OCI-LY3 (cell line): ENCODE data around the gene WWOX.

ENCODE experiments used
- H2AFZ ChIP-seq: fragments of 200-600, 300-600 bp; shearing (Covaris generic); 2 replicates; pipeline ENCODE4 v1.6.0; 2014; ENCODE audit warnings: antibody characterized with exemption, low read depth, low read length
- H3K27ac ChIP-seq: fragments of 200-600, 300-600 bp; sonication (generic); 2 replicates; pipeline ENCODE4 v1.5.1; 2014; ENCODE audit warnings: mild to moderate bottlenecking, low read length, moderate library complexity, mixed read lengths
- H3K27me3 ChIP-seq: fragments of 200-600, 300-600 bp; sonication (generic); 2 replicates; pipeline ENCODE4 v1.6.1; 2014; ENCODE audit warnings: low read depth, low read length, mixed read lengths
- H3K36me3 ChIP-seq: fragments of 200-600, 300-600 bp; sonication (generic); replicated peaks from 2 replicates; pipeline ENCODE3; 2014; ENCODE audit warnings: low read depth, low read length, mixed read lengths
- H3K4me1 ChIP-seq: fragments of 300-600, 200-600 bp; sonication (generic); 2 replicates; pipeline ENCODE4 v1.6.1; 2014; ENCODE audit warnings: low read length, mixed read lengths
- H3K4me2 ChIP-seq: fragments of 200-600, 300-600 bp; sonication (generic); 2 replicates; pipeline ENCODE4 v1.6.1; 2014; ENCODE audit warnings: low read length, mixed read lengths
- H3K4me3 ChIP-seq: fragments of 300-600, 200-600 bp; sonication (generic); 2 replicates; pipeline ENCODE4 v1.5.1; 2014; ENCODE audit warnings: antibody characterized with exemption, mild to moderate bottlenecking, low read length, moderate library complexity
- H3K79me2 ChIP-seq: fragments of 300-600, 200-600 bp; shearing (Covaris generic); 2 replicates; pipeline ENCODE4 v1.6.1; 2014; ENCODE audit warnings: mild to moderate bottlenecking, low read length, mixed read lengths
- H3K9ac ChIP-seq: fragments of 300-600, 200-600 bp; shearing (Covaris generic); 2 replicates; pipeline ENCODE4 v1.6.0; 2014; ENCODE audit warnings: mild to moderate bottlenecking, low read length, moderate library complexity
- H3K9me3 ChIP-seq: fragments of 200-600, 300-600 bp; shearing (Covaris generic); 2 replicates; pipeline ENCODE4 v1.6.1; 2014; ENCODE audit warnings: low read length, mixed read lengths; ENCODE audit not compliant: insufficient read depth
- H4K20me1 ChIP-seq: fragments of 200-600, 300-600 bp; sonication (generic); 2 replicates; pipeline ENCODE4 v1.6.1; 2016; ENCODE audit warnings: low read length, mixed read lengths; ENCODE audit not compliant: insufficient read depth
- EZH2phosphoT487 ChIP-seq: fragments of 200-600 bp; shearing (Covaris generic); IDR thresholded peaks from 2 replicates; pipeline ENCODE4 v1.6.1; 2018; ENCODE audit warnings: antibody characterized with exemption, mixed run types, low read depth
- TF ChIP-seq, protein P1 (sequence below): fragments of 200-600, 300-600 bp; sonication (generic); IDR thresholded peaks from 2 replicates; pipeline ENCODE4 v1.5.1; 2014; ENCODE audit warnings: antibody characterized with exemption, low read length, low read depth

The WWOX gene

GRCh38 chr16:78310196-78310595 is 210.7 kb downstream of the WWOX start:
- H3K27ac ChIP-seq = no peak overlapping the region
- H4K20me1 ChIP-seq = no peaks in the 10 kb centered on the region
- H3K4me3 ChIP-seq = no peak overlapping the region
- H3K27me3 ChIP-seq = no peaks in the 10 kb centered on the region
- no peak overlapping the region for H3K4me2 ChIP-seq
- H2AFZ ChIP-seq = no peak overlapping the region
- no peaks in the 10 kb centered on the region for H3K36me3 ChIP-seq
- no peak for TF ChIP-seq EZH2phosphoT487
- TF ChIP-seq, protein P1, sequence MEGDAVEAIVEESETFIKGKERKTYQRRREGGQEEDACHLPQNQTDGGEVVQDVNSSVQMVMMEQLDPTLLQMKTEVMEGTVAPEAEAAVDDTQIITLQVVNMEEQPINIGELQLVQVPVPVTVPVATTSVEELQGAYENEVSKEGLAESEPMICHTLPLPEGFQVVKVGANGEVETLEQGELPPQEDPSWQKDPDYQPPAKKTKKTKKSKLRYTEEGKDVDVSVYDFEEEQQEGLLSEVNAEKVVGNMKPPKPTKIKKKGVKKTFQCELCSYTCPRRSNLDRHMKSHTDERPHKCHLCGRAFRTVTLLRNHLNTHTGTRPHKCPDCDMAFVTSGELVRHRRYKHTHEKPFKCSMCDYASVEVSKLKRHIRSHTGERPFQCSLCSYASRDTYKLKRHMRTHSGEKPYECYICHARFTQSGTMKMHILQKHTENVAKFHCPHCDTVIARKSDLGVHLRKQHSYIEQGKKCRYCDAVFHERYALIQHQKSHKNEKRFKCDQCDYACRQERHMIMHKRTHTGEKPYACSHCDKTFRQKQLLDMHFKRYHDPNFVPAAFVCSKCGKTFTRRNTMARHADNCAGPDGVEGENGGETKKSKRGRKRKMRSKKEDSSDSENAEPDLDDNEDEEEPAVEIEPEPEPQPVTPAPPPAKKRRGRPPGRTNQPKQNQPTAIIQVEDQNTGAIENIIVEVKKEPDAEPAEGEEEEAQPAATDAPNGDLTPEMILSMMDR = no peak
- no peaks in the 10 kb centered on the region for H3K9me3 ChIP-seq
- H3K4me1 ChIP-seq = no peaks in the 10 kb centered on the region
- H3K79me2 ChIP-seq = no peaks in the 10 kb centered on the region
- H3K9ac ChIP-seq = no peak overlapping the region

DNA sequence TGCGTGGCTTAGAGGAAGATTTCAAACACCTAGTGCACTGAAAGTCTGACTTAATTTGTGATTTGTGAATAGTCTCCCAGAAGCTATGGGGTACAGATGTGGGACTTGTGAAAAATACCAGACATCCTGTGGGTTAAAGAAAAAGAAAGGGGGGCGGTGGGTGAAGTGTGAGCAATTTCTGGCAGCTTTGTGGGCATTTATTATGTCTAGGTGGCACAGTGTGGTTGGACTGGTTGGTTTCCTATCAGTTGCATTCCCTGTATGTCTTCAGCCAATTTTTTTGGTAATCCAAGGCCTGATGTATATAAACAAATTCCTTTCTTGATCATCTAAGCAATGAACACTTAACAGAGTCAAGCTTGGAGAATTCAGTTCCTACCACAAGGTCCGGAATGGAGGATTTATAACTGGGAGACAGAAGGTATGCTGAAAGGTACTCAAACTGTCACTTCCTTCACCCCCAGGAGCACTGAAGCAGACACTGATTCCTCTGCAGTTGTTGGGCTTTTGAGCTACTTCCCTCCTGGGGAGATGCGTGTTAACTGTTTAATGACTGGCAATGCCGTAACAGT is 211.6 kb downstream of the WWOX start:
- no peak overlapping the region for H3K27ac ChIP-seq
- no peak overlapping the region for H3K4me3 ChIP-seq
- no peaks in the 10 kb centered on the region for H3K79me2 ChIP-seq
- no peak overlapping the region for H2AFZ ChIP-seq
- H3K9me3 ChIP-seq = no peaks in the 10 kb centered on the region
- no peaks in the 10 kb centered on the region for H3K36me3 ChIP-seq
- no peak overlapping the region for H3K9ac ChIP-seq
- H4K20me1 ChIP-seq = no peaks in the 10 kb centered on the region
- TF ChIP-seq EZH2phosphoT487 = no peak
- TF ChIP-seq, protein P1 = no peak
- no peak overlapping the region for H3K4me2 ChIP-seq
- H3K4me1 ChIP-seq = no peaks in the 10 kb centered on the region
- H3K27me3 ChIP-seq = no peaks in the 10 kb centered on the region

GRCh38 chr16:78311831-78312230 is 212.4 kb downstream of the WWOX start:
- no peak overlapping the region for H3K4me3 ChIP-seq
- no peaks in the 10 kb centered on the region for H3K4me1 ChIP-seq
- H3K9me3 ChIP-seq = no peaks in the 10 kb centered on the region
- no peak overlapping the region for H3K27ac ChIP-seq
- no peaks in the 10 kb centered on the region for H3K27me3 ChIP-seq
- H3K9ac ChIP-seq = no peak overlapping the region
- no peak for TF ChIP-seq EZH2phosphoT487
- TF ChIP-seq, protein P1 = no peak
- H4K20me1 ChIP-seq = no peaks in the 10 kb centered on the region
- H3K79me2 ChIP-seq = no peaks in the 10 kb centered on the region
- no peaks in the 10 kb centered on the region for H3K36me3 ChIP-seq
- H2AFZ ChIP-seq = no peak overlapping the region
- H3K4me2 ChIP-seq = no peak overlapping the region

DNA sequence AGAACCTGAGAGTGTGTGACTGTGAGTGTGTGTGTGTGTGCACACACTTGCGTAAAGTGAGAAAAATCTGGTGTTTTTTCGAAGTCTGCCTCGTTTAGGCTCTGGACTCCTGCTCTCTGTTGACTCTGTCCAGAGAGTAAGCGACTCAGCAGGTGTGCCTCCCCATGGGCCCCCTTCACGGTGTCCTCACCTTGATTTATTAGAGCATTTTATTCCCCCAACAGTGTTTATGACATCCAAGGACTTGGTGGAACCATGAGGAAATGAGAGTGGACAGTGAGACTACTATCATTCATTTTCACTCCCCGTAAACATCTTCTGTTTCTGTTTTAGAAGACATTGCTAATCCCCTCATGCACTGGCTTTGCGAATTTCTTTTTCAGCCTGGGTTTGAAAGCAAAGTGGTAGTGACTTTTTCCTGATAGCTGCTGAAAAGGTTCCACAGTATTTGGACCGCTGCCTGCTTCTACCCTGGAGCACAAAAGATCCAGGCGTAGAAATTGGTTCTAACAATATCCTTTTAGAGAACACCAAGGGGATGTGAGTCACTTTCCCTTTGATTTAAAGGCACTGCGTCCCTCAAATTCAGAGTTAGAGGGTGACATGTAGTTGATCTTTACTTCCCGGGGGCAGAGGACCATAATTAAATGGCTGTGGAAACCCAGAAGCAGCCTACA is 218.2 kb downstream of the WWOX start:
- H3K9me3 ChIP-seq = no peaks in the 10 kb centered on the region
- no peaks in the 10 kb centered on the region for H3K4me1 ChIP-seq
- H3K4me2 ChIP-seq = no peak overlapping the region
- TF ChIP-seq EZH2phosphoT487 = no peak
- TF ChIP-seq, protein P1 = no peak
- no peak overlapping the region for H3K9ac ChIP-seq
- H3K4me3 ChIP-seq = no peak overlapping the region
- no peaks in the 10 kb centered on the region for H3K79me2 ChIP-seq
- H2AFZ ChIP-seq = no peak overlapping the region
- H3K27me3 ChIP-seq = no peaks in the 10 kb centered on the region
- H3K36me3 ChIP-seq = no peaks in the 10 kb centered on the region
- H3K27ac ChIP-seq = no peak overlapping the region
- no peaks in the 10 kb centered on the region for H4K20me1 ChIP-seq
